Chondrocyte (in vitro differentiated cells): ENCODE results near the gene ARHGAP26. TPM values are rescaled to one million over a fixed set of nuclear protein-coding genes. Genes with fewer than 3 reads are reported as not detected.

Experiments used
- DNase-seq: peaks from one replicate; pipeline ENCODE4 v3.0.0; 2021; ENCODE audit warnings: mixed read lengths, low spot score
- H3K27ac Mint-ChIP-seq: one replicate; pipeline ENCODE4 v1.8.0; 2021; ENCODE audit warnings: mild to moderate bottlenecking, moderate library complexity, mixed read lengths; ENCODE audit not compliant: unreplicated experiment
- H3K27me3 Mint-ChIP-seq: 2 replicates; pipeline ENCODE4 v1.8.0; 2021; ENCODE audit warnings: low read depth, mixed read lengths
- H3K36me3 Mint-ChIP-seq: 2 replicates; pipeline ENCODE4 v1.8.0; 2021; ENCODE audit warnings: low read depth, mixed read lengths
- H3K4me1 Mint-ChIP-seq: 2 replicates; pipeline ENCODE4 v1.8.0; 2021; ENCODE audit warnings: low read depth, mild to moderate bottlenecking, mixed read lengths
- H3K4me3 Mint-ChIP-seq: one replicate; pipeline ENCODE4 v1.8.0; 2021; ENCODE audit warnings: mild to moderate bottlenecking, moderate library complexity, mixed read lengths; ENCODE audit not compliant: unreplicated experiment
- H3K9me3 Mint-ChIP-seq: 2 replicates; pipeline ENCODE4 v1.8.0; 2021; ENCODE audit warnings: low read depth, mixed read lengths
- CTCF ChIP-seq: fragments of 200-600 bp; sonication (generic); IDR thresholded peaks from 2 replicates; pipeline ENCODE4 v1.5.0; 2021; ENCODE audit warnings: antibody characterized with exemption, mild to moderate bottlenecking, moderate library complexity
- total RNA-seq: library from RNA; stranded (reverse); gene quantifications from 3 replicates; pipeline ENCODE4 v1.2.1, GENCODE V29; 2021

The ARHGAP26 gene
- total RNA-seq, 1 donor from 2014 or later: 16.4 TPM

GRCh38 chr5:142842994-142843905, 73.1 kb downstream of the ARHGAP26 start:
- peaks cover 42% of the 10 kb centered on the region for H3K4me1 Mint-ChIP-seq
- no peaks in the 10 kb centered on the region for H3K36me3 Mint-ChIP-seq
- no peaks in the 10 kb centered on the region for H3K9me3 Mint-ChIP-seq
- DNase-seq: no peak
- H3K27ac Mint-ChIP-seq: no peak overlapping the region
- TF ChIP-seq CTCF: no peak
- H3K4me3 Mint-ChIP-seq: no peak overlapping the region
- no peaks in the 10 kb centered on the region for H3K27me3 Mint-ChIP-seq

- H3K4me3 Mint-ChIP-seq: no peak overlapping the region
- no peaks in the 10 kb centered on the region for H3K9me3 Mint-ChIP-seq
- DNase-seq: no peak
- no peaks in the 10 kb centered on the region for H3K27me3 Mint-ChIP-seq
- peak overlapping the region; percentile 57 for H3K27ac Mint-ChIP-seq
- H3K4me1 Mint-ChIP-seq: peaks cover 48% of the 10 kb centered on the region
- H3K36me3 Mint-ChIP-seq: no peaks in the 10 kb centered on the region
- no peak for TF ChIP-seq CTCF
Observed at GRCh38 chr5:142844866-142845265, 74.7 kb downstream of the ARHGAP26 start.

- Mint-ChIP-seq H3K4me1 (peaks cover 48% of the 10 kb centered on the region), H3K27ac (peak overlapping the region; percentile 69), H3K4me3 (no peak overlapping the region)
Observed at GRCh38 chr5:142845402-142845921, 75.3 kb downstream of the ARHGAP26 start.

GRCh38 chr5:142845954-142846398, 75.8 kb downstream of the ARHGAP26 start:
- Mint-ChIP-seq H3K4me3 (no peak overlapping the region), H3K27ac (peak overlapping the region; percentile 69), H3K27me3 (no peaks in the 10 kb centered on the region), H3K36me3 (no peaks in the 10 kb centered on the region), H3K4me1 (peaks cover 48% of the 10 kb centered on the region), H3K9me3 (no peaks in the 10 kb centered on the region)
- no peak for DNase-seq
- TF ChIP-seq CTCF: no peak

More at GRCh38 chr5:142845402-142845921, 75.3 kb downstream of the ARHGAP26 start:
- no peak for TF ChIP-seq CTCF
- DNase-seq: no peak
- no peaks in the 10 kb centered on the region for H3K27me3 Mint-ChIP-seq
- H3K36me3 Mint-ChIP-seq: no peaks in the 10 kb centered on the region
- no peaks in the 10 kb centered on the region for H3K9me3 Mint-ChIP-seq

GRCh38 chr5:142846406-142846805, 76.2 kb downstream of the ARHGAP26 start:
- Mint-ChIP-seq H3K4me3 (no peak overlapping the region), H3K4me1 (peaks cover 47% of the 10 kb centered on the region)

More at GRCh38 chr5:142846406-142846805, 76.2 kb downstream of the ARHGAP26 start:
- TF ChIP-seq CTCF: no peak
- Mint-ChIP-seq H3K9me3 (no peaks in the 10 kb centered on the region), H3K36me3 (no peaks in the 10 kb centered on the region), H3K27ac (peak overlapping the region; percentile 45), H3K27me3 (no peaks in the 10 kb centered on the region)
- DNase-seq: no peak
